HUES48 (cell line): ENCODE results near the gene NT5M.

Source experiments
- H3K27ac ChIP-seq: one replicate; pipeline ENCODE4 v1.7.0; 2013; ENCODE audit warnings: low read depth, low read length, inconsistent platforms
- H3K27me3 ChIP-seq: 2 replicates; pipeline ENCODE4 v1.6.1; 2013; ENCODE audit warnings: mild to moderate bottlenecking, low read length; ENCODE audit not compliant: control insufficient read depth, insufficient read depth
- H3K36me3 ChIP-seq: 2 replicates; pipeline ENCODE4 v1.6.1; 2013; ENCODE audit warnings: low read length; ENCODE audit not compliant: control insufficient read depth, insufficient read depth
- H3K4me1 ChIP-seq: 2 replicates; pipeline ENCODE4 v1.6.1; 2013; ENCODE audit warnings: mild to moderate bottlenecking, low read length; ENCODE audit not compliant: control insufficient read depth, insufficient read depth
- H3K4me3 ChIP-seq: 2 replicates; pipeline ENCODE4 v1.5.1; 2013; ENCODE audit warnings: mild to moderate bottlenecking, low read depth, low read length
- H3K9ac ChIP-seq: 2 replicates; pipeline ENCODE4 v1.6.1; 2013; ENCODE audit warnings: mild to moderate bottlenecking, low read depth, low read length, moderate library complexity
- H3K9me3 ChIP-seq: 2 replicates; pipeline ENCODE4 v1.6.1; 2013; ENCODE audit warnings: low read length; ENCODE audit not compliant: control insufficient read depth, insufficient read depth

NT5M gene

DNA sequence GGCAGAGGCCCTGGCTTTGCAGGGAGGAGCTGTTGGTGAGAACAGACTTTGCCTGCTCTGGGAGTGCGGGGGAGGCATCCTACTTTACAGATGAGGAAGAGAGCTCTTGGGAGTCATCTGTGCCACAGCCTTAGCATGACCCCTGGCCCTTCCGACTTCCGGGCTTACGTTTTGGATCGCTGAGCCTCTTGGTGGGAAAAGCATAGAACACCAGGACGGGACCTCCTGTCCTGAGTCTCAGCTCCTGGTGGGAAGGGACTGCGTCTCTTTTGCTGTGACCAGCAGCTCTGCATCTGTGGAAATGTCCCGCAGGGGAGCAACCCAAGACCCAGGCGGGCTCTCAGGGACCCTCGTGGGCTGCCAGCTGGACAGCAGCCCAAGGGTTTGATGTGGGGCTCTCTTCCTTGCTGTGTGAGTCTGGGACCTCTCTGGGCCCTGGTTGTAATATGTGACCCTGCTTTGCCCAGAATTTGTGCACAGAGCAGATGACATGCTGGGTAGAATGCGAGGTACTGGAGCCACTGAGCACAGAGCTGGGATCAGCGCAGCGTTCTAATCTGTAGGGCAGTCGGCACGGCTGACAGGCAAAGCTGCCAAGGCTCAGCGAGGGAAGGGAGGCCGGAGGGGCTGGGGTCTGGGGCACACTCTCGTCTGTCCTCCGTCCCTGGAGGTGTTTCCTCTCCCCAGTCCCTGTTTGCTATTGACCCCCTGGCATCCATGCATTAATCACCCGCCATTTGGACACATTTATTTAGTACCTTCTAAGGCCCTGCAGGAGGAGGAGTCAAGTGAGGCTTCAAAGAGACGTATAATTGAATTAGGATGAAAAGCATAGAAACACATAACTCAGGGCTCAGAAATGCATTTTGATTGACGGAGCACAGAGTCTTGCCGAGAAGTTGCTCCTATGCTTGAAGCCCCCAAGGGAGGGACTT lies 64.0 kb downstream of the NT5M start:
- Histone ChIP-seq H3K4me3 (no peak overlapping the region), H3K9me3 (no peaks in the 10 kb centered on the region), H3K27me3 (no peaks in the 10 kb centered on the region), H3K9ac (no peak overlapping the region), H3K4me1 (peaks cover 7% of the 10 kb centered on the region; the same call in 1 of the 2 replicates), H3K27ac (no peak overlapping the region), H3K36me3 (no peaks in the 10 kb centered on the region)

GRCh38 chr17:17367931-17368330 lies 64.8 kb downstream of the NT5M start:
- no peaks in the 10 kb centered on the region for H3K27me3 ChIP-seq
- H3K36me3 ChIP-seq = no peaks in the 10 kb centered on the region
- no peak overlapping the region for H3K4me3 ChIP-seq
- H3K9ac ChIP-seq = no peak overlapping the region
- H3K27ac ChIP-seq = no peak overlapping the region
- no peaks in the 10 kb centered on the region for H3K9me3 ChIP-seq
- peaks cover 7% of the 10 kb centered on the region; the same call in 1 of the 2 replicates for H3K4me1 ChIP-seq

DNA sequence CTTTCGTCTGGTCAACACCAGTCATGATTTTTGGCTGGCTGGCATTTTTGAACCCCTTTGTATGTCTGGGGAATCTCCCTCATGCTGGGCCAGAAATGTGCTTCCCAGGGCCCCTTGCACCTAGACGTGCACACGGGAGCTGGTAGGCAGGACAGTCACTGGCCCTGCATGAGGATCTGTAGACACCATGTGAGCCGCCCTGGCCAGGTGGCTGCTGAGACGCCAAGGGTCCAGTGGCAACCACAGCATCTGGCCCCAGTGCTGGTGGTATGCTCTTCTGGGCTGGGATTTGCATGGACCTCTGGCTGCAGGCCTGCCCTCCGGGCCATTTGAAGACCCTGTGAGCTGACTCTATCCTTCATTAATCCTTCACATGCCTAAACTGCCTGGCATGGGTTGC lies 67.5 kb downstream of the NT5M start:
- Histone ChIP-seq H3K27me3 (no peaks in the 10 kb centered on the region), H3K4me1 (no peaks in the 10 kb centered on the region), H3K9ac (no peak overlapping the region), H3K9me3 (no peaks in the 10 kb centered on the region), H3K36me3 (no peaks in the 10 kb centered on the region), H3K27ac (no peak overlapping the region), H3K4me3 (no peak overlapping the region)

- Histone ChIP-seq H3K4me1 (no peaks in the 10 kb centered on the region), H3K9ac (no peak overlapping the region), H3K27me3 (no peaks in the 10 kb centered on the region), H3K4me3 (no peak overlapping the region), H3K36me3 (no peaks in the 10 kb centered on the region), H3K27ac (no peak overlapping the region), H3K9me3 (no peaks in the 10 kb centered on the region)
These were observed 69.8 kb downstream of the NT5M start for GRCh38 chr17:17372856-17373520.

GRCh38 chr17:17375841-17376240 lies 72.7 kb downstream of the NT5M start:
- Histone ChIP-seq H3K4me1 (no peaks in the 10 kb centered on the region), H3K9ac (no peak overlapping the region), H3K27ac (no peak overlapping the region), H3K27me3 (no peaks in the 10 kb centered on the region), H3K9me3 (no peaks in the 10 kb centered on the region), H3K36me3 (no peaks in the 10 kb centered on the region), H3K4me3 (no peak overlapping the region)

- no peaks in the 10 kb centered on the region for H3K4me1 ChIP-seq
- no peak overlapping the region for H3K4me3 ChIP-seq
- H3K27me3 ChIP-seq = no peaks in the 10 kb centered on the region
- H3K9me3 ChIP-seq = no peaks in the 10 kb centered on the region
- H3K9ac ChIP-seq = no peak overlapping the region
- no peak overlapping the region for H3K27ac ChIP-seq
- no peaks in the 10 kb centered on the region for H3K36me3 ChIP-seq
These were observed 73.2 kb downstream of the NT5M start for GRCh38 chr17:17376362-17376761.

DNA sequence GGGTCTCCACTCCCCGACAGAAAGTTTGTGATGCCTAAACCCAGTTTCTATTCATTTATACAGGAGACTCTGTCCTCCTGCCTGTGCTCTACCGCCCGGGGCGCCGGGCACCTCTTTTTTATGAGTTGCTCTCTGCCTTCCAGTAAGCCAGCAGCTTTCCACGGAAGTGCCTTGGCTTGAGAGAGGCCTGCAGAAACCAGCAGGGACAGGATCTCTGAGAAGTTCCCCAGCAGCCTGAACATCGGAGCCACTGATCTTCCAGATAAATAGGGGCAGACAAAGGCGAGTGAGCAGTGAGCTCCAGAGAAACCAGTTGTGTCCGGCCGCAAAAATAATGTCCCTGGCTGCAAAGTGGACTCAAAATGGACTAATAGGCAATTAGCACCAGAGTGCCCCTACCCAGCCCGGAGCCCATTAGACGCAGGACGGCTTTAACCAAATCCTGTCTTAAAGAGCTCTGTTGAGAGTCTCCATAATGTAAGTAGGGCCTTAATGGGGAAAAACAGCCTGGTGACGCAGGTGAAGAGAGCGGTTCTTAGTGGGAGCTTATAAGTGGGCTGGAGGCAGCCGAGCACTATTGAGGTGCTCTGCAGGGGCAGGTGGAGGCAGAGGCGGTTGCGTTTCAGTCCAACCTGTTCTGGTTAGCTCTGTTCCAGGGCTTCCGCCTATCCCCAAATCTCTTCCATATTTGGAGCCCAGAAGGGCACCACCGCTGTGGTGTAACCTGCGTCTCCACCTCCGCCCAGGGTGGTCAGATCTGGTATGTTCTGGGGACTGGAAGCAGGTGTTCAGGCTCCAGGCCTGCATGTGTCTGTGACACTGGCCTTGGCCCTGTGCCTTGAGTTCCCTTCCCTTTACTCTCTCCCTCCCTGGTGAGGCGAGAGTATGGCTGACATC lies 74.1 kb downstream of the NT5M start:
- Histone ChIP-seq H3K4me1 (no peaks in the 10 kb centered on the region), H3K9me3 (no peaks in the 10 kb centered on the region), H3K4me3 (no peak overlapping the region), H3K36me3 (no peaks in the 10 kb centered on the region), H3K27ac (no peak overlapping the region), H3K27me3 (no peaks in the 10 kb centered on the region), H3K9ac (no peak overlapping the region)

- H3K9ac ChIP-seq = no peak overlapping the region
- no peaks in the 10 kb centered on the region for H3K27me3 ChIP-seq
- no peak overlapping the region for H3K4me3 ChIP-seq
- H3K36me3 ChIP-seq = no peaks in the 10 kb centered on the region
- H3K9me3 ChIP-seq = no peaks in the 10 kb centered on the region
- no peaks in the 10 kb centered on the region for H3K4me1 ChIP-seq
- no peak overlapping the region for H3K27ac ChIP-seq
These were observed 76.2 kb downstream of the NT5M start for GRCh38 chr17:17379197-17379991.

DNA sequence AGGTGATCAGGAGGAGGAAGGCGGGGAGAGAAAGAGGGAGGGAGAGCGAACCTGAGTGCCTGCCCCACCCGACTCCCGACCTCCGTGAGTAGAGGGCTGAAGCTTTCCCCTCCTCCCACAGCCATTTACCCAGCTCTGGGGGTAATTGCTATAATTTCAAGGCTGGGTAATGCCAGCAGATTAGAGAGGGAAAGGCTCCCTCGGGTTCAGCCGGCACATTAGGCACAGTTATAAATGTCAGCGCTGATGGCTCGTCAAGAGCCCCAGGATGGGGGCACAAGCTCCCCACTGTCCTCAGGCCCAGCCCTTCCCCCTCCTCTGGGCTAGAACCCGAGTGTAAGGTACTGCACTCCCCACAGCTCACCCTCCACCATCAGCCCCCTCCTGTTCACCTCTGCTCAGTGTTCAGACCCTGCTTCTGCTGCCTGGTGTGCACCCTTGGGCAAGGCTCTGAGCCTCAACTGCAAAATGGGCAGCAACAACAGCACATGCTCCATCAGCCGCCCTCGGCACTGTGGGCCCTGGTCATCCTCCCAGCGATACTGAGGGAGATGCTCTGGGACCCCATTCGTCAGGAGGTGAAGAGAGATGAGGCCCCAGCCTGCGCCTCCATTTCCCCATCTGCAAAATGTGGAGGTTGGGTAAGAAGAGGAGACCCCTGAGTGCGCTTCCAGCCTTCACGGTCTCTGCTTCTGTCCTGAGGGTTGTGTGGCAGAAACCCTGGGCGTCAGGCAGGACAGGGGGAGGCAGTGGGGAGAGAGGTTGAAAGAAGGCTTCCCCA lies 77.2 kb downstream of the NT5M start:
- Histone ChIP-seq H3K4me1 (no peaks in the 10 kb centered on the region), H3K27me3 (no peaks in the 10 kb centered on the region), H3K27ac (no peak overlapping the region), H3K9me3 (no peaks in the 10 kb centered on the region), H3K9ac (no peak overlapping the region), H3K36me3 (no peaks in the 10 kb centered on the region), H3K4me3 (no peak overlapping the region)
